GM10266 (cell line): ENCODE data around the gene SLC35B2.

Experiments used
- DNase-seq: peaks from one replicate; pipeline ENCODE4 v3.0.0; 2012; ENCODE audit errors: extremely low spot score
- CTCF ChIP-seq: IDR thresholded peaks from 2 replicates; pipeline ENCODE4 v1.5.1; 2012; ENCODE audit warnings: mild to moderate bottlenecking, low read depth; ENCODE audit not compliant: control insufficient read depth, insufficient read depth; ENCODE audit errors: missing control alignments

The SLC35B2 gene

GRCh38 chr6:44255871-44256774 is 1.2 kb downstream of the SLC35B2 start:
- DNase-seq, result peak; percentile 28

GRCh38 chr6:44255105-44255808 is 2.1 kb downstream of the SLC35B2 start:
- TF ChIP-seq CTCF, result no peak
- no peak for DNase-seq

More at GRCh38 chr6:44255871-44256774, 1.2 kb downstream of the SLC35B2 start:
- TF ChIP-seq CTCF, result no peak

GRCh38 chr6:44254191-44255104 is 2.9 kb downstream of the SLC35B2 start:
- DNase-seq, result no peak
- no peak for TF ChIP-seq CTCF

- peak; percentile 64 for TF ChIP-seq CTCF
- no peak for DNase-seq
Observed at GRCh38 chr6:44253307-44254101, 3.8 kb downstream of the SLC35B2 start.

- TF ChIP-seq CTCF, result no peak
- DNase-seq, result no peak
Observed at GRCh38 chr6:44251576-44252524, 5.5 kb downstream of the SLC35B2 start.
